ENCODE measurements around the gene PLEKHG1.

Gene PLEKHG1

GRCh38 chr6:150620763-150621162 lies 21.1 kb downstream of the PLEKHG1 start:
- no peak for DNase-seq

- DNase-seq: no peak
These were observed 22.8 kb downstream of the PLEKHG1 start for GRCh38 chr6:150622476-150622875.

GRCh38 chr6:150622941-150623874 lies 23.5 kb downstream of the PLEKHG1 start:
- DNase-seq: peak; percentile 25 to 58

- DNase-seq: no peak
These were observed 24.5 kb downstream of the PLEKHG1 start for GRCh38 chr6:150624191-150624590.

GRCh38 chr6:150625927-150626326 lies 26.2 kb downstream of the PLEKHG1 start:
- no peak for DNase-seq

- no peak for DNase-seq
These were observed 27.5 kb downstream of the PLEKHG1 start for GRCh38 chr6:150627154-150627553.

GRCh38 chr6:150627585-150628025 lies 27.9 kb downstream of the PLEKHG1 start:
- DNase-seq: no peak

- DNase-seq: no peak
These were observed 29.2 kb downstream of the PLEKHG1 start for GRCh38 chr6:150628908-150629307.

GRCh38 chr6:150631283-150631983 lies 31.7 kb downstream of the PLEKHG1 start:
- DNase-seq: no peak

- DNase-seq: no peak
These were observed 32.4 kb downstream of the PLEKHG1 start for GRCh38 chr6:150631984-150632642.

GRCh38 chr6:150632785-150633485 lies 33.2 kb downstream of the PLEKHG1 start:
- DNase-seq: peak; percentile 42 to 52

- no peak for DNase-seq
These were observed 33.8 kb downstream of the PLEKHG1 start for GRCh38 chr6:150633486-150633834.

GRCh38 chr6:150634176-150634963 lies 34.7 kb downstream of the PLEKHG1 start:
- DNase-seq: no peak

- DNase-seq: no peak
These were observed 35.2 kb downstream of the PLEKHG1 start for GRCh38 chr6:150634964-150635292.

GRCh38 chr6:150635906-150636514 lies 36.3 kb downstream of the PLEKHG1 start:
- no peak for DNase-seq

- peak in 1 of 2 donors; percentile 35 for DNase-seq
These were observed 37.1 kb downstream of the PLEKHG1 start for GRCh38 chr6:150636808-150637207.

- no peak for DNase-seq
These were observed 37.6 kb downstream of the PLEKHG1 start for GRCh38 chr6:150637266-150637665.

GRCh38 chr6:150638267-150638666 lies 38.6 kb downstream of the PLEKHG1 start:
- DNase-seq: no peak

GRCh38 chr6:150638765-150639164 lies 39.1 kb downstream of the PLEKHG1 start:
- DNase-seq: no peak

- DNase-seq: no peak
These were observed 40.2 kb downstream of the PLEKHG1 start for GRCh38 chr6:150639823-150640331.

GRCh38 chr6:150640556-150641209 lies 41.0 kb downstream of the PLEKHG1 start:
- DNase-seq: peak; percentile 10 to 45
